K562 (cell line): ENCODE measurements around the gene LZTS2. TPM values are rescaled to one million over a fixed set of nuclear protein-coding genes. Genes with fewer than 3 reads are reported as not detected.
A peak's percentile ranks its signal among the peaks of the same experiment; 100 is the strongest.

Source experiments
- CCNT2 ChIP-seq: IDR thresholded peaks from 2 replicates; pipeline ENCODE4 v1.6.1; 2011; ENCODE audit warnings: borderline replicate concordance, low read depth, mild to moderate bottlenecking, moderate library complexity, mixed read lengths, low read length; ENCODE audit not compliant: insufficient read length; ENCODE audit errors: extremely low read depth
- DMBX1 ChIP-seq: fragments of 250-450 bp; sonication (Bioruptor Pico); IDR thresholded peaks from 2 replicates; pipeline ENCODE4 v1.8.0; 2022; ENCODE audit warnings: inconsistent platforms, mild to moderate bottlenecking, moderate library complexity, borderline replicate concordance
- E2F5 ChIP-seq: sonication (generic); formaldehyde crosslinking; IDR thresholded peaks from 2 replicates; pipeline ENCODE4 v1.8.0; 2022; ENCODE audit warnings: mild to moderate bottlenecking, missing genetic modification reagents
- FOXJ3 ChIP-seq: sonication (generic); formaldehyde crosslinking; IDR thresholded peaks from 2 replicates; pipeline ENCODE4 v1.4.0; 2020; ENCODE audit warnings: mild to moderate bottlenecking, missing genetic modification reagents
- GMEB1 ChIP-seq: fragments of 250-450 bp; sonication (Bioruptor Pico); IDR thresholded peaks from 2 replicates; pipeline ENCODE4 v1.4.0; 2020; ENCODE audit warnings: mild to moderate bottlenecking
- PCBP2 ChIP-seq: fragments of 200-400 bp; formaldehyde crosslinking; IDR thresholded peaks from 2 replicates; pipeline ENCODE4 v1.6.1; 2018; ENCODE audit warnings: low read length, low read depth, mild to moderate bottlenecking, moderate library complexity; ENCODE audit not compliant: poor library complexity, severe bottlenecking
- SIN3B ChIP-seq: fragments of 450-650 bp; IDR thresholded peaks from 2 replicates; pipeline ENCODE4 v1.6.1; 2017; ENCODE audit warnings: low read depth, mild to moderate bottlenecking, moderate library complexity
- SREBF2 ChIP-seq: sonication (generic); formaldehyde crosslinking; IDR thresholded peaks from 2 replicates; pipeline ENCODE4 v1.4.0; 2020; ENCODE audit warnings: mild to moderate bottlenecking, missing genetic modification reagents
- THRA ChIP-seq: fragments of 450-650 bp; IDR thresholded peaks from 2 replicates; pipeline ENCODE4 v1.6.1; 2017; ENCODE audit warnings: mild to moderate bottlenecking, moderate library complexity
- VEZF1 ChIP-seq: fragments of 200-800 bp; sonication (Bioruptor generic); IDR thresholded peaks from 2 replicates; pipeline ENCODE4 v1.6.1; 2017; ENCODE audit warnings: missing genetic modification characterization, missing compliant biosample characterization
- ZBTB11 ChIP-seq, 3 experiments: fragments of 200-800 bp in 1 of 3; fragments of 250-450 bp in 1 of 3; fragments of 450-650 bp in 1 of 3; sonication (Bioruptor Pico) in 1 of 3; sonication (Bioruptor generic) in 1 of 3; formaldehyde crosslinking in 1 of 3; IDR thresholded peaks; 2 replicates each; pipeline versions ENCODE4 v1.6.1 to v1.8.0; 2016 to 2022; ENCODE audit warnings: mild to moderate bottlenecking in 2 of 3, missing genetic modification characterization in 2 of 3, missing compliant biosample characterization in 1 of 3, moderate library complexity in 1 of 3
- ZKSCAN8 ChIP-seq: fragments of 200-800 bp; sonication (Bioruptor generic); IDR thresholded peaks from 2 replicates; pipeline ENCODE4 v1.6.1; 2016; ENCODE audit warnings: missing genetic modification characterization, missing compliant biosample characterization
- ZNF311 ChIP-seq: fragments of 250-450 bp; sonication (Bioruptor Pico); IDR thresholded peaks from 2 replicates; pipeline ENCODE4 v1.4.0; 2020; ENCODE audit warnings: mild to moderate bottlenecking, moderate library complexity
- ZNF354B ChIP-seq: fragments of 250-450 bp; sonication (Bioruptor Pico); IDR thresholded peaks from 2 replicates; pipeline ENCODE4 v1.4.0; 2020
- ZNF57 ChIP-seq: fragments of 450-650 bp; formaldehyde crosslinking; IDR thresholded peaks from 2 replicates; pipeline ENCODE4 v1.4.0; 2020; ENCODE audit warnings: mild to moderate bottlenecking, moderate library complexity
- ZNF584 ChIP-seq: fragments of 200-800 bp; sonication (Bioruptor generic); IDR thresholded peaks from 2 replicates; pipeline ENCODE4 v1.6.1; 2016; ENCODE audit warnings: low read depth, mild to moderate bottlenecking, missing genetic modification characterization, missing compliant biosample characterization
- polyA plus RNA-seq, 8 experiments: library from polyadenylated mRNA; depleted of rRNA in 4 of 8; stranded (reverse) in 5 of 8; unstranded in 3 of 8; fragments of >200 nt; fragmentation: Nextera tagmentation in 2 of 8; fragmentation: Illumina TruSeq in 1 of 8; extraction: Ambion mirVana in 2 of 8; extraction: Trizol in 1 of 8; gene quantifications; 2 replicates each; pipeline versions ENCODE4 v1.2.1 to v1.2.3, GENCODE V29; 2011 to 2014; ENCODE audit warnings: inconsistent platforms in 1 of 8, missing spikeins in 1 of 8
- total RNA-seq, 7 experiments: library from RNA; depleted of rRNA in 6 of 7; stranded (reverse); fragments of >200 nt in 6 of 7; fragmentation: Illumina TruSeq in 2 of 7; extraction: Trizol in 2 of 7; gene quantifications; 2 replicates each; pipeline versions ENCODE4 v1.2.1 to v1.2.3, GENCODE V29; 2011 to 2021; ENCODE audit warnings: low replicate concordance in 1 of 7

The LZTS2 gene
- total and polyA plus RNA-seq, 9 of the 15 experiments (the other 6 are each of a cell fraction or from before 2014, with no cell fraction given) = 0.23 to 42.5 (median 14.7) TPM

- no peak for TF ChIP-seq ZBTB11 (CRISPR knock-in tag; IDR thresholded peaks at IDR 0.05)
- TF ChIP-seq ZNF311 (CRISPR knock-in tag) = no peak
- no peak for TF ChIP-seq ZNF584
- no peak for TF ChIP-seq E2F5 (CRISPR knock-in tag)
- no peak; the same call in 1 of the 2 replicates for TF ChIP-seq VEZF1 (CRISPR knock-in tag)
- no peak for TF ChIP-seq DMBX1 (CRISPR knock-in tag)
- TF ChIP-seq GMEB1 (CRISPR knock-in tag) = peak; percentile 17; the same call in 1 of the 2 replicates
- no peak for TF ChIP-seq ZNF57 (CRISPR knock-in tag)
- TF ChIP-seq ZKSCAN8 (CRISPR knock-in tag) = no peak
- TF ChIP-seq SREBF2 (CRISPR knock-in tag) = no peak
- TF ChIP-seq ZNF354B (CRISPR knock-in tag) = no peak
- no peak for TF ChIP-seq PCBP2
- no peak for TF ChIP-seq THRA
- no peak for TF ChIP-seq FOXJ3
- TF ChIP-seq SIN3B = no peak
- peak; percentile 37 for TF ChIP-seq CCNT2
Observed at GRCh38 chr10:100998991-100999741, 442 bp upstream of the LZTS2 start (continued).
